ENCODE results near the gene CHN2. TPM values are rescaled to one million over a fixed set of nuclear protein-coding genes. Genes with fewer than 3 reads are reported as not detected.

CHN2 gene
- total RNA-seq, 4 donors from 2014 or later = 5.6 to 36.7 (median 16.8) TPM

GRCh38 chr7:29384277-29384676 lies 189.7 kb downstream of the CHN2 start:
- DNase-seq = no peak
- no peak overlapping the region for H3K27ac ChIP-seq
- no peak overlapping the region for H3K4me3 ChIP-seq
- in situ Hi-C loops (cut with MboI; ENCODE audit: low pct_ligation_motif_present in 1 of 4, low pct_unique_long_range_greater_than_20kb in 1 of 4, low sequenced_read_pairs in 3 of 4) (no loop called here), intact Hi-C loops (cut with DNase I; ENCODE audit: low total_unique reads) (no loop called here)
- TF ChIP-seq CTCF (IDR thresholded peaks at IDR 0.05) = no peak
- TF ChIP-seq POLR2A (IDR thresholded peaks at IDR 0.05) = no peak
- TF ChIP-seq EP300 (IDR thresholded peaks at IDR 0.05; ENCODE audit: low read depth) = no peak
- TF ChIP-seq POLR2AphosphoS5 (IDR thresholded peaks at IDR 0.05) = no peak
- H3K4me1 ChIP-seq = no peaks in the 10 kb centered on the region
- 85 to 100% methylated on average over 1 to 2 of the region's 2 CpGs for WGBS, 2 donors (ENCODE audit: low coverage in 1 of 2)
- no peaks in the 10 kb centered on the region for H3K27me3 ChIP-seq
- H3K36me3 ChIP-seq = no peaks in the 10 kb centered on the region
- H3K9me3 ChIP-seq = no peaks in the 10 kb centered on the region

- Histone ChIP-seq H3K27ac (no peak overlapping the region), H3K36me3 (no peaks in the 10 kb centered on the region), H3K4me1 (no peaks in the 10 kb centered on the region), H3K9me3 (no peaks in the 10 kb centered on the region), H3K4me3 (no peak overlapping the region), H3K27me3 (no peaks in the 10 kb centered on the region)
- intact Hi-C loops (cut with DNase I; ENCODE audit: low total_unique reads) = no loop called here
- no peak for TF ChIP-seq POLR2A (IDR thresholded peaks at IDR 0.05)
- no peak for TF ChIP-seq POLR2AphosphoS5 (IDR thresholded peaks at IDR 0.05)
- TF ChIP-seq CTCF (IDR thresholded peaks at IDR 0.05) = no peak
- TF ChIP-seq EP300 (IDR thresholded peaks at IDR 0.05; ENCODE audit: low read depth) = no peak
- in situ Hi-C loops (cut with MboI; ENCODE audit: low pct_ligation_motif_present in 1 of 4, low pct_unique_long_range_greater_than_20kb in 1 of 4, low sequenced_read_pairs in 3 of 4) = no loop called here
- WGBS, 2 donors (ENCODE audit: low coverage in 1 of 2) = 76% methylated on average over 3 to 4 of the region's 4 CpGs
- DNase-seq = no peak
Observed at GRCh38 chr7:29385214-29385814, 190.7 kb downstream of the CHN2 start.

- no peak for DNase-seq
- no peaks in the 10 kb centered on the region for H3K9me3 ChIP-seq
- in situ Hi-C loops (cut with MboI; ENCODE audit: low pct_ligation_motif_present in 1 of 4, low pct_unique_long_range_greater_than_20kb in 1 of 4, low sequenced_read_pairs in 3 of 4) = no loop called here
- H3K4me1 ChIP-seq = no peaks in the 10 kb centered on the region
- intact Hi-C loops (cut with DNase I; ENCODE audit: low total_unique reads) = no loop called here
- no peaks in the 10 kb centered on the region for H3K36me3 ChIP-seq
- H3K27me3 ChIP-seq = no peaks in the 10 kb centered on the region
- no peak overlapping the region for H3K4me3 ChIP-seq
- TF ChIP-seq POLR2A (IDR thresholded peaks at IDR 0.05) (no peak), CTCF (IDR thresholded peaks at IDR 0.05) (no peak), EP300 (IDR thresholded peaks at IDR 0.05; ENCODE audit: low read depth) (no peak)
- WGBS, 2 donors (ENCODE audit: low coverage in 1 of 2) = 49 to 58% methylated on average over 4 of the region's 4 CpGs
- no peak overlapping the region for H3K27ac ChIP-seq
Observed at GRCh38 chr7:29386196-29386765, 191.7 kb downstream of the CHN2 start.

GRCh38 chr7:29391262-29391661 lies 196.7 kb downstream of the CHN2 start:
- Histone ChIP-seq H3K27ac (no peak overlapping the region), H3K9me3 (no peaks in the 10 kb centered on the region), H3K4me3 (no peak overlapping the region), H3K27me3 (no peaks in the 10 kb centered on the region), H3K4me1 (no peaks in the 10 kb centered on the region), H3K36me3 (no peaks in the 10 kb centered on the region)
- 73 to 92% methylated on average over 1 of the region's 1 CpG for WGBS, 2 donors (ENCODE audit: low coverage in 1 of 2)
- TF ChIP-seq CTCF (IDR thresholded peaks at IDR 0.05) = no peak
- TF ChIP-seq POLR2A (IDR thresholded peaks at IDR 0.05) = no peak
- TF ChIP-seq POLR2AphosphoS5 (IDR thresholded peaks at IDR 0.05) = no peak
- no peak for TF ChIP-seq EP300 (IDR thresholded peaks at IDR 0.05; ENCODE audit: low read depth)
- intact Hi-C loops (cut with DNase I; ENCODE audit: low total_unique reads) (loop anchor here (5.0 kb wide), 1 partner anchor 149 kb away; no protein-coding TSS in a partner anchor), in situ Hi-C loops (cut with MboI; ENCODE audit: low pct_ligation_motif_present in 1 of 4, low pct_unique_long_range_greater_than_20kb in 1 of 4, low sequenced_read_pairs in 3 of 4) (no loop called here)
- no peak for DNase-seq

Measured in transverse colon (tissue), 4 donors.